Measurements from ENCODE around the gene MEF2A. TPM values are rescaled to one million over a fixed set of nuclear protein-coding genes. Genes with fewer than 3 reads are reported as not detected.
A peak's percentile ranks its signal among the peaks of the same experiment; 100 is the strongest.

The MEF2A gene
- total RNA-seq, 1 donor from 2014 or later = 23.4 TPM

- no peak for DNase-seq (ENCODE audit: low spot score)
- Mint-ChIP-seq H3K36me3 (ENCODE audit: low read depth) (peaks cover 53% of the 10 kb centered on the region), H3K27ac (no peak overlapping the region), H3K4me3 (ENCODE audit: low read depth) (no peak overlapping the region), H3K27me3 (ENCODE audit: low read depth) (no peaks in the 10 kb centered on the region), H3K4me1 (ENCODE audit: low read depth) (peaks cover 20% of the 10 kb centered on the region), H3K9me3 (peaks cover 32% of the 10 kb centered on the region)
- intact Hi-C loops (cut with micrococcal nuclease) = no loop called here
Observed at GRCh38 chr15:99594916-99595315, 29.1 kb downstream of the MEF2A start.

GRCh38 chr15:99598296-99598695 is 32.5 kb downstream of the MEF2A start:
- Mint-ChIP-seq H3K27me3 (ENCODE audit: low read depth) (no peaks in the 10 kb centered on the region), H3K36me3 (ENCODE audit: low read depth) (peaks cover 71% of the 10 kb centered on the region), H3K4me3 (ENCODE audit: low read depth) (no peak overlapping the region), H3K4me1 (ENCODE audit: low read depth) (peaks cover 4% of the 10 kb centered on the region), H3K27ac (no peak overlapping the region), H3K9me3 (peaks cover 29% of the 10 kb centered on the region)
- intact Hi-C loops (cut with micrococcal nuclease) = no loop called here
- DNase-seq (ENCODE audit: low spot score) = no peak

- no peak for DNase-seq (ENCODE audit: low spot score)
- no peaks in the 10 kb centered on the region for H3K9me3 Mint-ChIP-seq
- H3K4me3 Mint-ChIP-seq (ENCODE audit: low read depth) = no peak overlapping the region
- intact Hi-C loops (cut with micrococcal nuclease) = no loop called here
- peaks cover 59% of the 10 kb centered on the region for H3K36me3 Mint-ChIP-seq (ENCODE audit: low read depth)
- H3K4me1 Mint-ChIP-seq (ENCODE audit: low read depth) = peaks cover 23% of the 10 kb centered on the region
- H3K27ac Mint-ChIP-seq = no peak overlapping the region
- no peaks in the 10 kb centered on the region for H3K27me3 Mint-ChIP-seq (ENCODE audit: low read depth)
Observed at GRCh38 chr15:99603828-99604227, 38.0 kb downstream of the MEF2A start.

GRCh38 chr15:99604865-99605264 is 39.1 kb downstream of the MEF2A start:
- no peak for DNase-seq (ENCODE audit: low spot score)
- Mint-ChIP-seq H3K9me3 (no peaks in the 10 kb centered on the region), H3K4me1 (ENCODE audit: low read depth) (peaks cover 23% of the 10 kb centered on the region), H3K27me3 (ENCODE audit: low read depth) (no peaks in the 10 kb centered on the region), H3K36me3 (ENCODE audit: low read depth) (peaks cover 54% of the 10 kb centered on the region), H3K4me3 (ENCODE audit: low read depth) (no peak overlapping the region), H3K27ac (no peak overlapping the region)
- intact Hi-C loops (cut with micrococcal nuclease) = no loop called here

GRCh38 chr15:99605490-99605931 is 39.7 kb downstream of the MEF2A start:
- Mint-ChIP-seq H3K4me1 (ENCODE audit: low read depth) (peaks cover 23% of the 10 kb centered on the region), H3K4me3 (ENCODE audit: low read depth) (no peak overlapping the region), H3K27me3 (ENCODE audit: low read depth) (no peaks in the 10 kb centered on the region), H3K9me3 (no peaks in the 10 kb centered on the region), H3K27ac (peak overlapping the region; percentile 69), H3K36me3 (ENCODE audit: low read depth) (peaks cover 48% of the 10 kb centered on the region)
- no peak for DNase-seq (ENCODE audit: low spot score)
- intact Hi-C loops (cut with micrococcal nuclease) = no loop called here

GRCh38 chr15:99605990-99606389 is 40.2 kb downstream of the MEF2A start:
- H3K27ac Mint-ChIP-seq = peak overlapping the region; percentile 69
- no peak overlapping the region for H3K4me3 Mint-ChIP-seq (ENCODE audit: low read depth)
- DNase-seq (ENCODE audit: low spot score) = no peak
- H3K9me3 Mint-ChIP-seq = no peaks in the 10 kb centered on the region
- peaks cover 44% of the 10 kb centered on the region for H3K36me3 Mint-ChIP-seq (ENCODE audit: low read depth)
- no peaks in the 10 kb centered on the region for H3K27me3 Mint-ChIP-seq (ENCODE audit: low read depth)
- intact Hi-C loops (cut with micrococcal nuclease) = no loop called here
- peaks cover 23% of the 10 kb centered on the region for H3K4me1 Mint-ChIP-seq (ENCODE audit: low read depth)

- H3K4me3 Mint-ChIP-seq (ENCODE audit: low read depth) = no peak overlapping the region
- peaks cover 20% of the 10 kb centered on the region for H3K4me1 Mint-ChIP-seq (ENCODE audit: low read depth)
- intact Hi-C loops (cut with micrococcal nuclease) = no loop called here
- H3K36me3 Mint-ChIP-seq (ENCODE audit: low read depth) = peaks cover 39% of the 10 kb centered on the region
- DNase-seq (ENCODE audit: low spot score) = no peak
- no peaks in the 10 kb centered on the region for H3K9me3 Mint-ChIP-seq
- H3K27me3 Mint-ChIP-seq (ENCODE audit: low read depth) = no peaks in the 10 kb centered on the region
- no peak overlapping the region for H3K27ac Mint-ChIP-seq
Observed at GRCh38 chr15:99606646-99607045, 40.9 kb downstream of the MEF2A start.

GRCh38 chr15:99613481-99613880 is 47.7 kb downstream of the MEF2A start:
- Mint-ChIP-seq H3K4me1 (ENCODE audit: low read depth) (peaks cover 17% of the 10 kb centered on the region), H3K27me3 (ENCODE audit: low read depth) (no peaks in the 10 kb centered on the region), H3K36me3 (ENCODE audit: low read depth) (peaks cover 3% of the 10 kb centered on the region), H3K27ac (no peak overlapping the region), H3K4me3 (ENCODE audit: low read depth) (no peak overlapping the region), H3K9me3 (no peaks in the 10 kb centered on the region)
- intact Hi-C loops (cut with micrococcal nuclease) = no loop called here
- no peak for DNase-seq (ENCODE audit: low spot score)

- no peaks in the 10 kb centered on the region for H3K36me3 Mint-ChIP-seq (ENCODE audit: low read depth)
- H3K9me3 Mint-ChIP-seq = no peaks in the 10 kb centered on the region
- no peak overlapping the region for H3K4me3 Mint-ChIP-seq (ENCODE audit: low read depth)
- H3K27me3 Mint-ChIP-seq (ENCODE audit: low read depth) = no peaks in the 10 kb centered on the region
- intact Hi-C loops (cut with micrococcal nuclease) = no loop called here
- no peak for DNase-seq (ENCODE audit: low spot score)
- H3K27ac Mint-ChIP-seq = no peak overlapping the region
- H3K4me1 Mint-ChIP-seq (ENCODE audit: low read depth) = peaks cover 17% of the 10 kb centered on the region
Observed at GRCh38 chr15:99613887-99614647, 48.3 kb downstream of the MEF2A start.

- intact Hi-C loops (cut with micrococcal nuclease) = no loop called here
- Mint-ChIP-seq H3K4me3 (ENCODE audit: low read depth) (no peak overlapping the region), H3K27me3 (ENCODE audit: low read depth) (no peaks in the 10 kb centered on the region), H3K27ac (no peak overlapping the region), H3K4me1 (ENCODE audit: low read depth) (peaks cover 17% of the 10 kb centered on the region), H3K9me3 (no peaks in the 10 kb centered on the region), H3K36me3 (ENCODE audit: low read depth) (no peaks in the 10 kb centered on the region)
- no peak for DNase-seq (ENCODE audit: low spot score)
Observed at GRCh38 chr15:99614749-99615288, 49.0 kb downstream of the MEF2A start.

GRCh38 chr15:99615460-99615859 is 49.7 kb downstream of the MEF2A start:
- Mint-ChIP-seq H3K27me3 (ENCODE audit: low read depth) (no peaks in the 10 kb centered on the region), H3K27ac (no peak overlapping the region), H3K4me1 (ENCODE audit: low read depth) (peaks cover 17% of the 10 kb centered on the region), H3K36me3 (ENCODE audit: low read depth) (no peaks in the 10 kb centered on the region), H3K9me3 (no peaks in the 10 kb centered on the region), H3K4me3 (ENCODE audit: low read depth) (no peak overlapping the region)
- DNase-seq (ENCODE audit: low spot score) = no peak
- intact Hi-C loops (cut with micrococcal nuclease) = no loop called here

GRCh38 chr15:99616129-99616528 is 50.3 kb downstream of the MEF2A start:
- Mint-ChIP-seq H3K27ac (no peak overlapping the region), H3K4me3 (ENCODE audit: low read depth) (no peak overlapping the region), H3K36me3 (ENCODE audit: low read depth) (no peaks in the 10 kb centered on the region), H3K27me3 (ENCODE audit: low read depth) (no peaks in the 10 kb centered on the region), H3K4me1 (ENCODE audit: low read depth) (peaks cover 17% of the 10 kb centered on the region), H3K9me3 (no peaks in the 10 kb centered on the region)
- DNase-seq (ENCODE audit: low spot score) = no peak
- intact Hi-C loops (cut with micrococcal nuclease) = no loop called here

GRCh38 chr15:99616773-99617342 is 51.1 kb downstream of the MEF2A start:
- peaks cover 17% of the 10 kb centered on the region for H3K4me1 Mint-ChIP-seq (ENCODE audit: low read depth)
- no peak overlapping the region for H3K4me3 Mint-ChIP-seq (ENCODE audit: low read depth)
- no peaks in the 10 kb centered on the region for H3K27me3 Mint-ChIP-seq (ENCODE audit: low read depth)
- intact Hi-C loops (cut with micrococcal nuclease) = no loop called here
- H3K36me3 Mint-ChIP-seq (ENCODE audit: low read depth) = no peaks in the 10 kb centered on the region
- no peak for DNase-seq (ENCODE audit: low spot score)
- no peak overlapping the region for H3K27ac Mint-ChIP-seq
- no peaks in the 10 kb centered on the region for H3K9me3 Mint-ChIP-seq

Data from activated T-helper 2 cell treated with anti-CD3 and anti-CD28 coated beads, Interferon-gamma antibody, Interleukin-2, Interleukin-4, amounts not matched to agents 10 μg/mL and 5 μg/mL and 100 μg/mL, durations not matched to agents 14 hours and 24 hours and 36 hours (primary cell).